Esophagus (tissue), 2 donors: Measurements from ENCODE around the gene SH3BP4. TPM values are rescaled to one million over a fixed set of nuclear protein-coding genes. Genes with fewer than 3 reads are reported as not detected.

Experiments
- H3K27ac ChIP-seq, 2 donors: one replicate each; pipeline ENCODE4 v1.5.1; 2013; ENCODE audit warnings: low read depth in 2 of 2, mild to moderate bottlenecking in 2 of 2, inconsistent platforms in 1 of 2, low read length in 1 of 2, moderate library complexity in 1 of 2
- H3K27me3 ChIP-seq, 2 donors: one replicate each; pipeline ENCODE4 v1.6.1; 2013; ENCODE audit warnings: low read length in 2 of 2, control low read depth in 1 of 2, mild to moderate bottlenecking in 1 of 2; ENCODE audit not compliant: insufficient read depth in 2 of 2, control insufficient read depth in 1 of 2
- H3K36me3 ChIP-seq, 2 donors: one replicate each; pipeline ENCODE4 v1.6.1; 2013; ENCODE audit warnings: low read length in 1 of 2; ENCODE audit not compliant: control insufficient read depth in 2 of 2, insufficient read depth in 2 of 2
- H3K4me1 ChIP-seq, 2 donors: one replicate each; pipeline ENCODE4 v1.6.1; 2013; ENCODE audit warnings: low read length in 1 of 2; ENCODE audit not compliant: control insufficient read depth in 2 of 2, insufficient read depth in 2 of 2
- H3K4me3 ChIP-seq, 2 donors: one replicate each; pipeline ENCODE4 v1.5.1; 2013; ENCODE audit warnings: low read length in 2 of 2, mild to moderate bottlenecking in 2 of 2, low read depth in 1 of 2, moderate library complexity in 1 of 2
- H3K9me3 ChIP-seq, 2 donors: one replicate each; pipeline ENCODE4 v1.6.1; 2013; ENCODE audit warnings: mild to moderate bottlenecking in 2 of 2, low read depth in 1 of 2, low read length in 1 of 2, moderate library complexity in 1 of 2; ENCODE audit not compliant: control insufficient read depth in 2 of 2, insufficient read depth in 1 of 2
- WGBS, 2 donors: extraction: QIAGEN DNeasy Blood & Tissue Kit; methylation state at CpG; one replicate each; pipeline ENCODE4 v1.1.7; 2013; 5-methylcytosine and 5-hydroxymethylcytosine counted together
- polyA plus RNA-seq, 2 donors: library from polyadenylated mRNA; stranded (reverse); fragments of 200-250 nt; gene quantifications; one replicate each; pipeline ENCODE4 v1.2.3, GENCODE V29; 2013
- donor health status: healthy with polysubstance abuse.
- donor health status: Bipolar disorder and iron deficiency.

The SH3BP4 gene
- polyA plus RNA-seq, 2 donors: 4.4 to 5.5 TPM

DNA sequence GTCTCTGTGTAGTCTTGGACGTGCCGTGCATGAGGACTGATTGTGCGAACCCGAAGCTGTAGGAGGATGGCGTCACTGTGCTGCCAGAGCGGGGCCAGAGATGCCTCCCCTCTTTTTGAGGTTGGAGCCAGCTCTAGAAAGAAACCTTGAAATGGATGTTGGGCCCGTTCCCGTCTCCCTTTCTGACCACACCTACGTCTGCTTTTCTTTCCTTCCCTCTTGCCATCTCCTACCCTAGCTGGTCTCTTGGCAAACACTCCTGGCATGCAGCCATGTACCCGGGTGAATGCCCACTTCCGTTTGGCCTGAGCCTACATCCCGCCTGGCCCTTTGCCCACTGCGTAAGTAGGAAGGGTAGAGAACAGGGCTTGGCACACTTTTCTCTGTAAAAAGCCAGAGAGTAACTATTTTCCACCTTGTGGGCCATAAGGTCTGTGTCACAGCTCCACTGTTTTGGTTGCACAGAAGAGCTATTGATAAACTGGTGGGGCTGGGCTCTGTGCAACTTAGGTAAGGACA lies 37.4 kb downstream of the SH3BP4 start:
- Histone ChIP-seq H3K27me3 (no peaks in the 10 kb centered on the region), H3K4me1 (peaks cover 0 to 4% of the 10 kb centered on the region in 2 donors), H3K36me3 (no peaks in the 10 kb centered on the region), H3K9me3 (no peaks in the 10 kb centered on the region), H3K27ac (peak overlapping the region in 1 of 2 donors; percentile 50), H3K4me3 (no peak overlapping the region)
- 29 to 32% methylated on average over 13 of the region's 13 CpGs for WGBS, 2 donors

DNA sequence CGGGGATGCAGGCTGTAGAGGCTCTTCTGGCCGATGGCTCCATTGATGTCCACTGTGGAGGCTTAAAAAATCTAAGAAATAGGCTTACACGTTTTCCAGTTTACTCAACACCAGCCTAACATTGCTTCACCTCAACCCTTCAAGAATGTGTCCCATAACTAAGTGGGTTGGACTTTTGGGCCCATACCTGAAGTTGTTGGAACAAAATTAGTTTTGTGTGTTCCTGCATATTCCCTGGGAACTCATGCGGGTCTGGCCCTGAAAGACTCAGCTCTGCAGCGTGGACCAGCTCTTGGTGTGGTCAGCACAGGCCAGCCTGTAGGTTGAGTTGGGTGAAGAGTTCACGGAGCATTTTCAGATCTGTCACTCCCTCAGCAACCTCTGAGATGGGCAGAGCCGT lies 38.5 kb downstream of the SH3BP4 start:
- H3K4me1 ChIP-seq: peaks cover 3 to 4% of the 10 kb centered on the region in 2 donors
- 85 to 92% methylated on average over 7 of the region's 7 CpGs for WGBS, 2 donors
- no peak overlapping the region for H3K27ac ChIP-seq

DNA sequence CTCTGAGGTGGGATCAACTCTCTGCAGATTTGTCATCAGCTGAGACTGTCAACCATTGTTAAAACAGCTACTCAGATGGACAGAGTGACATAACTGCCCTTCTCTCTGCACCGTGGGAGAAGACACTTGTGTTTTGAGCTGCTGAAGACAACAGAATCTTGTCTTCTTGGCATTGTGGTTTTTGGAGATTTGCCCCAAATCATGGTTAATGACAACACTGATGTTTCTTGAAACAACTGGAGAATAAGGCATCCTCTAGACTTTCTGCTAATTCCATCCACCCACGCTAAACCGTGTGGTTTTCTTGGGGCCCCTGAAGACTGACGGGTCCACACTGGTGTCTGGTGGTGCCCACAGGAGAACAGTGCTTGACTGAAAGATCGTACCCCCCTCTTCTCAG lies 39.5 kb downstream of the SH3BP4 start:
- Histone ChIP-seq H3K36me3 (peaks cover 0 to 1% of the 10 kb centered on the region in 2 donors), H3K4me3 (no peak overlapping the region), H3K27me3 (no peaks in the 10 kb centered on the region), H3K9me3 (no peaks in the 10 kb centered on the region), H3K27ac (no peak overlapping the region), H3K4me1 (peaks cover 3 to 4% of the 10 kb centered on the region in 2 donors)
- WGBS, 2 donors: 77 to 86% methylated on average over 5 of the region's 5 CpGs

More for the DNA sequence above, 38.5 kb downstream of the SH3BP4 start:
- Histone ChIP-seq H3K4me3 (no peak overlapping the region), H3K27me3 (no peaks in the 10 kb centered on the region), H3K9me3 (no peaks in the 10 kb centered on the region), H3K36me3 (no peaks in the 10 kb centered on the region)

DNA sequence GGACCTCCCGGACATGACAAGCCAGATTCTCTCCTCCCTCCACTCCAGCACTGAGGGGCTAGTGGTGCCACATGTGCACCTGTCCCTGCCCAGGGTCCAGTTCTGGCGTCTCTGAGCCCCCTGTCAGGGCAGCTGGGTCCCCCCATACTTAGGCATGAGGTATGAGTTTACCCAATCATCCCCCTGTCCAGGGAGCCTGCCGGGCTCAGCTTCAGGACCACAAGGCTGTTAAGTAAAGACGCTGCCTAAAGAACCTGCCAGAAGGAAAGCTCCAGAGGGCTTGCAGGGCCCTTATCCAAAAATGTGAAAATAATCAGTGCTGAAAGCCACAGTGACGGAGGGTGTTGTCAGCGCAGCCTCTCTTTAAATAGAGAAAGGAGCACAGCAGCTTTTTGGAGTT lies 40.0 kb downstream of the SH3BP4 start:
- H3K27me3 ChIP-seq: no peaks in the 10 kb centered on the region
- H3K27ac ChIP-seq: no peak overlapping the region
- 76 to 83% methylated on average over 6 of the region's 6 CpGs for WGBS, 2 donors
- no peak overlapping the region for H3K4me3 ChIP-seq
- no peaks in the 10 kb centered on the region for H3K9me3 ChIP-seq
- peaks cover 3 to 4% of the 10 kb centered on the region in 2 donors for H3K4me1 ChIP-seq
- H3K36me3 ChIP-seq: peaks cover 0 to 3% of the 10 kb centered on the region in 2 donors

DNA sequence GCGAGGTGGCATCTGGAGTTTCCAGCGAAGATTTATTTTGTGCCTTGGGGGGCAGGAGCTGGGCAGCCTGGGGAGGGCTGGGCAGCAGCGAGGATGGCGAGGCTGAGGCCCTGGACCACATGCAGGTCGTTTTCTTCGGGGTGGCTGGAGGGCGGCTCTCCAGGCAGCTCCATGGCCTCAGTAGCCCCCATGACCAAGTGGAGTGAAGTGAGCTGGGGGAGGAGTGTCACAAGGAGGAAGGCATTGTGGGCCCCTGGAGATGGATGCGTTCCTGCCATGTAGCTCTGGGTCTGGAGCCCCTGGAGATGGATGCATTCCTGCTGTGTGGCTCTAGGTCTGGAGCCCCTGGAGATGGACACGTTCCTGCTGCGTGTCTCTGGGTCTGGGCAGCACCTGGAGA lies 40.4 kb downstream of the SH3BP4 start:
- H3K27ac ChIP-seq: no peak overlapping the region
- no peaks in the 10 kb centered on the region for H3K27me3 ChIP-seq
- peaks cover 0 to 3% of the 10 kb centered on the region in 2 donors for H3K36me3 ChIP-seq
- H3K9me3 ChIP-seq: no peaks in the 10 kb centered on the region
- WGBS, 2 donors: 86 to 90% methylated on average over 10 of the region's 10 CpGs
- H3K4me1 ChIP-seq: peaks cover 3 to 4% of the 10 kb centered on the region in 2 donors
- H3K4me3 ChIP-seq: no peak overlapping the region

DNA sequence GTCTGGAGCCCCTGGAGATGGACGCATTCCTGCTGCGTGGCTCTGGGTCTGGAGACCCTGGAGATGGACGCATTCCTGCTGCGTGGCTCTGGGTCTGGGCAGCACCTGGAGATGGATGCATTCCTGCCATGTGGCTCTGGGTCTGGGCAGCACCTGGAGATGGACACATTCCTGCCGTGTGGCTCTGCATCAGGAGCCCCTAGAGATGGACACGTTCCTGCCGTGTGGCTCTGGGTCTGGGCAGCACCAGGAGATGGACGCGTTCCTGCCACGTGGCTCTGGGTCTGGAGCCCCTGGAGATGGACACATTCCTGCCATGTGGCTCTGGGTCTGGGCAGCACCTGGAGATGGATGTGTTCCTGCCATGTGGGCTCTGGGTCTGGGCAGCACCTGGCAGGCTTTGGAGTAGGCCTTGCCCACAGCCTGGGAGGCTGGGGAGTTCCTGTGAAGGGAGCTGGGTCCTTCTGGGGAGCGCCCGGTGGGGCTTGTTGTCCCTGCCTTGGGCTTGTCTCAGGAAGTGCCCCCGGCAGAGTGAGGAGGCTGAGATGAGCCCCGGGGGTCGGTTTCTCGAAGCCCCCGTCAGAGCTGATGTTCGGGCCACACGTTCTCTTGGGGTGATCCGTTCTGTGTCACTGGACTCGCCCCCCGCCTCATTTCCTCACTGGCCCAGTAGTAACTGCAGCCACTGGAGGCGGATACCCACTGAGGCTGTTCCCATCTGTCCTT lies 41.0 kb downstream of the SH3BP4 start:
- 87 to 96% methylated on average over 22 to 23 of the region's 23 CpGs for WGBS, 2 donors
- H3K36me3 ChIP-seq: peaks cover 0 to 3% of the 10 kb centered on the region in 2 donors
- no peak overlapping the region for H3K27ac ChIP-seq
- peaks cover 3 to 4% of the 10 kb centered on the region in 2 donors for H3K4me1 ChIP-seq
- no peaks in the 10 kb centered on the region for H3K9me3 ChIP-seq
- H3K4me3 ChIP-seq: no peak overlapping the region
- no peaks in the 10 kb centered on the region for H3K27me3 ChIP-seq

DNA sequence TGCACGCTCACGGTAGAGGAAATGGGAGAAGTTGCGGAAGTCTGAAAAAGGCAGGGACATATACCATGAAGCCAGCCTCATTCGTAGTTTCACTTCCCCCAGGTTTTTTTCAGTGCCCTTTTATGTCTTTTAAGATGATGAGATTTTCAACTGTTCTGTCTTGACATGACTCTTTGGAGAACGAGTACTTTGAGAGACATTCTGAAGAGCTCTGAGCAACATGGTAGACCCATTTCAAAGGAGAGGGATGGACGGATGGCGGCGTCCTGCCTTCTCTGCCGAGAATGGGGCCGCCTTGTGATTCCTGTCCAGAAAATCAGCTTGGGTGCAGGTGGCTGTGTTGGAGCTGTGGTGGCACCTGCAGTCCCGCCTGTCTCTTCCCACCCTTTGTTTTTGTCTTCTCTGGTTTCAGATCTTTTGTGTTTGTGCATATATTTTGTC lies 41.7 kb downstream of the SH3BP4 start:
- peaks cover 3 to 4% of the 10 kb centered on the region in 2 donors for H3K4me1 ChIP-seq
- peaks cover 0 to 6% of the 10 kb centered on the region in 2 donors for H3K36me3 ChIP-seq

DNA sequence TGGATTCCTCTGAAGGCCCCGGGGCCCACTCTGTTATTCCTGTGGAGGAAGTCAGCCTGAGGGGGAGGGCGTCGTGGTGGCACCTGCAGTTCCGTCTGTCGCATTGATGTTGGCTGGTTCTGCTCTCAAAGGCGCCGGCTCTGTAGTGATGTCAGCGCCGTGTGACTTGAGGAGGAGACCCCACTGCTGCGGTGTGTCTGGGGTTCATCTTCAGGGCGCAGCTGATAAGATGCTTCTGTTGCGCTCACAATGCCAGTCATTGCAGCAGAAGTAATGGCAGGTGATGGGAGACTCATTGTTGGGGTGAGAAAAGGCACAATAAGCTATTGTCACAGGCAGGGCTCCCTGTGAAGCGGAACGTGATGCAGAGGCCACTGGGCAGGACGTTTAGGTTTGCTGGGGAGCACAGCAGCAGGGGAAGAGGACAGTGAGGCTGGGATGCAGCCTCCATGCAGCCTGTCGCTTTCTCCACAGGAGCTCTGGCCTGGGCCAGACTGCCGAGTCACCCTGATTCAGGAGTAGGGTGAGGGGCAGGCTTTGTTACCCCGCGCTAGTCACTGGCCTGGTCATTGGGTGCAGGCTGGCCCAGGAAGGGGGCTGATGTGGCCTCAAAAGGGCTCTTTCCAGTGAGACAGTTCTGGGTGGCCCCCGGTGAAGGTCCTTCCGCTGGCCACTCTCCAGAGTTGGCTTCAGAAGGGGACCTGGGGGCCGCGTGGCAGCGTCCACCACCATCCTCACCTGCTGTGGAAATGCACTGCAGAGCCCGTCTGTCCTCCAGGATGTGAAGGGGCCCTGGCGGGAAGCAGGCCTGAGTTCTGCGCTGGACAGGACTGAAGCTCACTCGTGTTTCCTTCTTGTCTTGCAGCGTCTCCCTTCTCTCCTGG lies 42.9 kb downstream of the SH3BP4 start:
- H3K4me1 ChIP-seq: peaks cover 0 to 3% of the 10 kb centered on the region in 2 donors
- 80 to 89% methylated on average over 29 of the region's 29 CpGs for WGBS, 2 donors
- peaks cover 0 to 6% of the 10 kb centered on the region in 2 donors for H3K36me3 ChIP-seq
- H3K27ac ChIP-seq: no peak overlapping the region
- no peak overlapping the region for H3K4me3 ChIP-seq
- no peaks in the 10 kb centered on the region for H3K27me3 ChIP-seq
- H3K9me3 ChIP-seq: no peaks in the 10 kb centered on the region

More for the DNA sequence above, 41.7 kb downstream of the SH3BP4 start:
- Histone ChIP-seq H3K27me3 (no peaks in the 10 kb centered on the region), H3K4me3 (no peak overlapping the region), H3K9me3 (no peaks in the 10 kb centered on the region), H3K27ac (no peak overlapping the region)
- 73 to 89% methylated on average over 11 of the region's 11 CpGs for WGBS, 2 donors

DNA sequence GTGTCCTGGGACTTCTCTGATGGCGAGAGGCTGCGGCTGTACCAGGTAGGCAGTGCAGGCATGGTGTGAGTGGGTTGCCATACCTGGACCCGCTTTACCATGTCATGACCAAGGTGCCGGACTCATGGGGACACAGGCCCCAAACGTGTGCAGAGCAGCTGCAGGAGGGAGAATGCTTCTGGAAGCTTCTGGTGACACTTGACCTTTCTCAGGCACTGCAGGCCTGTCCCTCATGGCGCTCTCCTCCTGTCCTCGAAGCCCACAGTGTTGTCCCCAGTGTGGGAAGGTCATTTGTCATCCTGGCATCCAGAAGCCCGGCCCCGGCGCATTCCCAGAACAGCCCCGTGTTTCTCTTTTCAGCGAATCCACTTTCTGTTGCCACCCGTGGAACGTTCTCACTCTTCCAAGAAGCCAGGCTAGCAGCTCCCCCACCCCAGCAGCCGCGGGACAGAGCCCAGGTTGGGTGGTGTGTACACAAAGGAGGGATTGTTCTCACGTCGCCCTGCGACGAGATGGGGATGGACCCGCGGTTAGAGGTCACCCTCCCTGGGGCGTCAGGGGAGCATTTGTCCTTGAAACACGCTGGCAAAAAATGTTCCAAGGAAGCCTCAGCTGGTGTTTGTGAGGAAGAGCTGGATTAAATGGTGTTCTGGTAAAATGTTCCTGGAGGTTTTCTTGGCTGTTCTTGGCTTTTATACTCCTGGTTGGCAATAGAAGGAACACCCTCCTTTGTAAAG lies 43.7 kb downstream of the SH3BP4 start:
- peaks cover 0 to 6% of the 10 kb centered on the region in 2 donors for H3K36me3 ChIP-seq
- H3K27ac ChIP-seq: no peak overlapping the region
- 70 to 71% methylated on average over 24 of the region's 24 CpGs for WGBS, 2 donors

More for the DNA sequence above, 43.7 kb downstream of the SH3BP4 start:
- no peak overlapping the region for H3K4me3 ChIP-seq
- H3K27me3 ChIP-seq: no peaks in the 10 kb centered on the region
- no peaks in the 10 kb centered on the region for H3K9me3 ChIP-seq
- H3K4me1 ChIP-seq: peaks cover 0 to 3% of the 10 kb centered on the region in 2 donors
